ENCODE measurements around the gene S100A3. TPM values are rescaled to one million over a fixed set of nuclear protein-coding genes. Genes with fewer than 3 reads are reported as not detected.

The S100A3 gene
- total and polyA plus RNA-seq, 2 of the 13 experiments (the other 11 are each of a cell fraction or from before 2014, with no cell fraction given): 2.5 to 4.5 TPM

GRCh38 chr1:153570874-153571273 lies 21.8 kb upstream of the S100A3 start (continued):
- TF ChIP-seq SNAPC4 (CRISPR knock-in tag; IDR thresholded peaks at IDR 0.05) (no peak), TMF1 (CRISPR knock-in tag; IDR thresholded peaks at IDR 0.05; ENCODE audit: low read depth) (no peak), ZNF17 (CRISPR knock-in tag; IDR thresholded peaks at IDR 0.05) (no peak), E2F1 (CRISPR knock-in tag; IDR thresholded peaks at IDR 0.05) (no peak), DDIT3 (CRISPR knock-in tag; IDR thresholded peaks at IDR 0.05) (no peak), GMEB2 (CRISPR knock-in tag; IDR thresholded peaks at IDR 0.05; ENCODE audit: low read depth) (no peak), NAIF1 (CRISPR knock-in tag; IDR thresholded peaks at IDR 0.05; ENCODE audit: borderline replicate concordance) (no peak), ZNF20 (CRISPR knock-in tag; IDR thresholded peaks at IDR 0.05) (no peak), HOXA5 (CRISPR knock-in tag; IDR thresholded peaks at IDR 0.05) (no peak), E2F2 (CRISPR knock-in tag; IDR thresholded peaks at IDR 0.05; ENCODE audit: borderline replicate concordance) (no peak), ZNF883 (CRISPR knock-in tag; IDR thresholded peaks at IDR 0.05; ENCODE audit: not compliant biosample characterization) (no peak)
- TF ChIP-seq, protein P1, sequence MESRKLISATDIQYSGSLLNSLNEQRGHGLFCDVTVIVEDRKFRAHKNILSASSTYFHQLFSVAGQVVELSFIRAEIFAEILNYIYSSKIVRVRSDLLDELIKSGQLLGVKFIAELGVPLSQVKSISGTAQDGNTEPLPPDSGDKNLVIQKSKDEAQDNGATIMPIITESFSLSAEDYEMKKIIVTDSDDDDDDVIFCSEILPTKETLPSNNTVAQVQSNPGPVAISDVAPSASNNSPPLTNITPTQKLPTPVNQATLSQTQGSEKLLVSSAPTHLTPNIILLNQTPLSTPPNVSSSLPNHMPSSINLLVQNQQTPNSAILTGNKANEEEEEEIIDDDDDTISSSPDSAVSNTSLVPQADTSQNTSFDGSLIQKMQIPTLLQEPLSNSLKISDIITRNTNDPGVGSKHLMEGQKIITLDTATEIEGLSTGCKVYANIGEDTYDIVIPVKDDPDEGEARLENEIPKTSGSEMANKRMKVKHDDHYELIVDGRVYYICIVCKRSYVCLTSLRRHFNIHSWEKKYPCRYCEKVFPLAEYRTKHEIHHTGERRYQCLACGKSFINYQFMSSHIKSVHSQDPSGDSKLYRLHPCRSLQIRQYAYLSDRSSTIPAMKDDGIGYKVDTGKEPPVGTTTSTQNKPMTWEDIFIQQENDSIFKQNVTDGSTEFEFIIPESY (CRISPR knock-in tag; IDR thresholded peaks at IDR 0.05): no peak
- TF ChIP-seq, protein P2, sequence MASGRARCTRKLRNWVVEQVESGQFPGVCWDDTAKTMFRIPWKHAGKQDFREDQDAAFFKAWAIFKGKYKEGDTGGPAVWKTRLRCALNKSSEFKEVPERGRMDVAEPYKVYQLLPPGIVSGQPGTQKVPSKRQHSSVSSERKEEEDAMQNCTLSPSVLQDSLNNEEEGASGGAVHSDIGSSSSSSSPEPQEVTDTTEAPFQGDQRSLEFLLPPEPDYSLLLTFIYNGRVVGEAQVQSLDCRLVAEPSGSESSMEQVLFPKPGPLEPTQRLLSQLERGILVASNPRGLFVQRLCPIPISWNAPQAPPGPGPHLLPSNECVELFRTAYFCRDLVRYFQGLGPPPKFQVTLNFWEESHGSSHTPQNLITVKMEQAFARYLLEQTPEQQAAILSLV (CRISPR knock-in tag; IDR thresholded peaks at IDR 0.05; ENCODE audit: borderline replicate concordance): no peak
- TF ChIP-seq, protein P3, sequence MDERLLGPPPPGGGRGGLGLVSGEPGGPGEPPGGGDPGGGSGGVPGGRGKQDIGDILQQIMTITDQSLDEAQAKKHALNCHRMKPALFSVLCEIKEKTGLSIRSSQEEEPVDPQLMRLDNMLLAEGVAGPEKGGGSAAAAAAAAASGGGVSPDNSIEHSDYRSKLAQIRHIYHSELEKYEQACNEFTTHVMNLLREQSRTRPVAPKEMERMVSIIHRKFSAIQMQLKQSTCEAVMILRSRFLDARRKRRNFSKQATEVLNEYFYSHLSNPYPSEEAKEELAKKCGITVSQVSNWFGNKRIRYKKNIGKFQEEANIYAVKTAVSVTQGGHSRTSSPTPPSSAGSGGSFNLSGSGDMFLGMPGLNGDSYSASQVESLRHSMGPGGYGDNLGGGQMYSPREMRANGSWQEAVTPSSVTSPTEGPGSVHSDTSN (CRISPR knock-in tag; IDR thresholded peaks at IDR 0.05): 0 out of 2 replicates have a peak, but pooled peaks have one; percentile 25

All from HepG2 (cell line).